ENCODE measurements around the gene TRPM3. TPM values are rescaled to one million over a fixed set of nuclear protein-coding genes. Genes with fewer than 3 reads are reported as not detected.

TRPM3 gene
- polyA plus RNA-seq, 3 donors: not detected

GRCh38 chr9:70789086-70789485 is 332.3 kb downstream of the TRPM3 start:
- no peak for DNase-seq
- no peak overlapping the region for H3K27ac ChIP-seq (ENCODE audit: low read depth in 1 of 2, low read length in 2 of 2)
- H3K9me3 Mint-ChIP-seq: peaks cover 0 to under 1% (median 0%) of the 10 kb centered on the region in 7 donors
- no peak overlapping the region for H3K4me3 ChIP-seq (replicated peaks in 1 of 3; ENCODE audit: low read depth in 2 of 3, low read length in 3 of 3)
- no peaks in the 10 kb centered on the region for H3K27me3 ChIP-seq (ENCODE audit: control insufficient read depth in 2 of 2, insufficient read depth in 2 of 2, low read length in 2 of 2)
- H3K27me3 Mint-ChIP-seq (ENCODE audit: low read depth in 3 of 3): peaks cover 0 to 3% (median 0%) of the 10 kb centered on the region in 3 donors
- H3K4me2 ChIP-seq (replicated peaks; ENCODE audit: extremely low read depth, low read length, poor library complexity, severe bottlenecking): no peak overlapping the region
- H3K9ac ChIP-seq (ENCODE audit: insufficient read depth, low read length, poor library complexity, severe bottlenecking): no peak overlapping the region
- no peaks in the 10 kb centered on the region for H3K36me3 Mint-ChIP-seq
- H3K79me2 ChIP-seq (ENCODE audit: insufficient read depth, low read length): no peaks in the 10 kb centered on the region
- no peak overlapping the region for H2AFZ ChIP-seq (ENCODE audit: insufficient read depth, low read depth, low read length, poor library complexity, severe bottlenecking)
- H3K4me1 Mint-ChIP-seq: no peaks in the 10 kb centered on the region
- no peaks in the 10 kb centered on the region for H4K20me1 ChIP-seq (ENCODE audit: insufficient read depth, low read length)
- H3K27ac Mint-ChIP-seq: no peak overlapping the region
- intact Hi-C loops (cut with micrococcal nuclease): no loop called here
- no peaks in the 10 kb centered on the region for H3K36me3 ChIP-seq (replicated peaks in 1 of 2; ENCODE audit: control insufficient read depth in 1 of 2, insufficient read depth in 2 of 2, low read length in 2 of 2)
- no peak overlapping the region for H3K4me3 Mint-ChIP-seq
- no peak for TF ChIP-seq CTCF (IDR thresholded peaks at IDR 0.05)
- WGBS (ENCODE audit: insufficient coverage): no CpG with 5 or more reads among the region's 1 CpG
- H3K9me3 ChIP-seq (replicated peaks in 1 of 2; ENCODE audit: control insufficient read depth in 1 of 2, insufficient read depth in 1 of 2, low read length in 2 of 2): no peaks in the 10 kb centered on the region
- no peaks in the 10 kb centered on the region for H3K4me1 ChIP-seq (ENCODE audit: control insufficient read depth in 1 of 2, insufficient read depth in 2 of 2, low read length in 2 of 2)

- no CpG with 5 or more reads among the region's 2 CpGs for WGBS (ENCODE audit: insufficient coverage)
- H3K36me3 ChIP-seq (replicated peaks in 1 of 2; ENCODE audit: control insufficient read depth in 1 of 2, insufficient read depth in 2 of 2, low read length in 2 of 2): no peaks in the 10 kb centered on the region
- Mint-ChIP-seq H3K4me1 (no peaks in the 10 kb centered on the region), H3K27me3 (ENCODE audit: low read depth in 3 of 3) (no peaks in the 10 kb centered on the region), H3K27ac (no peak overlapping the region), H3K36me3 (no peaks in the 10 kb centered on the region), H3K9me3 (peaks cover 0 to 2% (median 0%) of the 10 kb centered on the region in 7 donors), H3K4me3 (no peak overlapping the region)
- H3K9ac ChIP-seq (ENCODE audit: insufficient read depth, low read length, poor library complexity, severe bottlenecking): no peak overlapping the region
- no peaks in the 10 kb centered on the region for H3K9me3 ChIP-seq (replicated peaks in 1 of 2; ENCODE audit: control insufficient read depth in 1 of 2, insufficient read depth in 1 of 2, low read length in 2 of 2)
- H3K4me2 ChIP-seq (replicated peaks; ENCODE audit: extremely low read depth, low read length, poor library complexity, severe bottlenecking): no peak overlapping the region
- H3K27me3 ChIP-seq (ENCODE audit: control insufficient read depth in 2 of 2, insufficient read depth in 2 of 2, low read length in 2 of 2): no peaks in the 10 kb centered on the region
- intact Hi-C loops (cut with micrococcal nuclease): no loop called here
- H3K4me3 ChIP-seq (replicated peaks in 1 of 3; ENCODE audit: low read depth in 2 of 3, low read length in 3 of 3): no peak overlapping the region
- no peak overlapping the region for H3K27ac ChIP-seq (ENCODE audit: low read depth in 1 of 2, low read length in 2 of 2)
- H3K79me2 ChIP-seq (ENCODE audit: insufficient read depth, low read length): no peaks in the 10 kb centered on the region
- TF ChIP-seq CTCF (IDR thresholded peaks at IDR 0.05): no peak
- DNase-seq: no peak
- H3K4me1 ChIP-seq (ENCODE audit: control insufficient read depth in 1 of 2, insufficient read depth in 2 of 2, low read length in 2 of 2): no peaks in the 10 kb centered on the region
- H4K20me1 ChIP-seq (ENCODE audit: insufficient read depth, low read length): no peaks in the 10 kb centered on the region
- H2AFZ ChIP-seq (ENCODE audit: insufficient read depth, low read depth, low read length, poor library complexity, severe bottlenecking): no peak overlapping the region
These were observed 337.0 kb downstream of the TRPM3 start for GRCh38 chr9:70784456-70784855.

All from CD14-positive monocyte (primary cell).